Fibroblast of the conjunctiva (primary cell): Measurements from ENCODE around the gene RHBDL3.

ENCODE experiments used
- DNase-seq: peaks from one replicate; pipeline ENCODE4 v3.0.0-alpha.2; 2010; ENCODE audit warnings: low read depth

The RHBDL3 gene

DNA sequence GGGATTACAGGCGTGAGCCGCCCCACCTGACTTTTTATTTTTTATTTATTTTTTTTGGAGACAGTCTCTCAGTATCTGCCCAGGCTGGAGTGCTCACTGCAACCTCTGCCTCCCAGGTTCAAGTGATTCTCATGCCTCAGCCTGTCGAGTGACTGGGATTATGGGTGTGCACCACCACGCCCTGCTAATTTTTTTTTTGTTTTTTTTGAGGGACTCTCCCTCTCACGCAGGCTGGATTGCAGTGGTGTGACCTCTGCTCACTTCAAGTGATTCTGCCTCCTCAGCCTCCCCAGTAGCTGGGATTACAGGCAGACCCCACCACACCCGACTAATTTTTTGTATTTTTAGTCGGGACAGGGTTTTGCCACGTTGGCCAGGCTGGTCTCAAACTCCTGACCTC lies 92.0 kb downstream of the RHBDL3 start:
- DNase-seq: no peak

DNA sequence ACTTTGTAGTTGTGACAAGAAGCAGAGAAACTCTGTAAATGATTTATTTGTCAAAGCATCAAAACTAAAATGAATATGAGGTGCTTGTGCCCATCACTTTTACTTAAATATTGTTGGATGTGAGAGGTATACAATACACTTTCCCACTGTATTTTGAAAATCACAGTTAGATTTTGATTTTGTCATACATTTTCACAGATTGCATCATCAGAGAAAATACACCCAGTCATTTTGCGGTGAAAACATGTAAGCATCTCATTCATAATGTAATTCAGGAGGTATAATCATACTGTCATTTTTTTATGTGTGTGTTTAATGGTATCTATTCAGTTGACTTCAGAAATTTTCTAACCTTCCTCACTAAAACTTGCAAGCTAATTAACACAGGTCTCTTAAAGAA lies 95.6 kb downstream of the RHBDL3 start:
- DNase-seq: no peak

DNA sequence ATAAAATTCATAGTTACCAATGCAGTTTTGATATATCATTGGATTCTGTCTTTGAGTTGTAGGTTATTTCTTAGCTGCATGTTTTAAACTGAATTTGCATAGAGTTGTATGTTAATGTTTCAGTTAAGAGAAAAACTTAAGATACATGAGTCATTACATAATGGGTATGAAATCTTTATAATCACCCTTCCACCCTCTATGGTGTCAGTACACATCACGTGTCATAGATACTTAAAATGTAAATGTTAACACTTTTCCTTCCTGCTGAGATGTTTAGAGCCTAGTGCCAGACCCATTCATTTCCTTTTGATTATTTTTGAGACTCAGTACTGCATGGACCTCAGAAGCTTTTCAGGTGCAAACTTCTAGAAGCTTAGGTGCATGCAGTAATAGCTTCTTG lies 104.8 kb downstream of the RHBDL3 start:
- DNase-seq: no peak
